Measurements from ENCODE around the gene TMEM178B.

The TMEM178B gene

GRCh38 chr7:141151746-141152145, 77.9 kb downstream of the TMEM178B start:
- no peaks in the 10 kb centered on the region for H3K36me3 ChIP-seq (ENCODE audit: control insufficient read depth, insufficient read depth, low read length)
- H3K9me3 ChIP-seq (ENCODE audit: control insufficient read depth, insufficient read depth, low read length) = no peaks in the 10 kb centered on the region
- H3K4me1 ChIP-seq (ENCODE audit: control insufficient read depth, insufficient read depth, low read length) = no peaks in the 10 kb centered on the region
- H3K27me3 ChIP-seq (ENCODE audit: control insufficient read depth, insufficient read depth, low read length) = no peaks in the 10 kb centered on the region
- no peak overlapping the region for H3K9ac ChIP-seq (ENCODE audit: low read depth, low read length)
- H3K4me3 ChIP-seq (ENCODE audit: low read depth, low read length) = no peak overlapping the region

GRCh38 chr7:141153231-141153630, 79.4 kb downstream of the TMEM178B start:
- no peaks in the 10 kb centered on the region for H3K27me3 ChIP-seq (ENCODE audit: control insufficient read depth, insufficient read depth, low read length)
- H3K9me3 ChIP-seq (ENCODE audit: control insufficient read depth, insufficient read depth, low read length) = no peaks in the 10 kb centered on the region
- no peaks in the 10 kb centered on the region for H3K4me1 ChIP-seq (ENCODE audit: control insufficient read depth, insufficient read depth, low read length)
- no peak overlapping the region for H3K4me3 ChIP-seq (ENCODE audit: low read depth, low read length)
- H3K9ac ChIP-seq (ENCODE audit: low read depth, low read length) = no peak overlapping the region
- no peaks in the 10 kb centered on the region for H3K36me3 ChIP-seq (ENCODE audit: control insufficient read depth, insufficient read depth, low read length)

- no peaks in the 10 kb centered on the region for H3K27me3 ChIP-seq (ENCODE audit: control insufficient read depth, insufficient read depth, low read length)
- no peak overlapping the region for H3K4me3 ChIP-seq (ENCODE audit: low read depth, low read length)
- H3K9ac ChIP-seq (ENCODE audit: low read depth, low read length) = no peak overlapping the region
- no peaks in the 10 kb centered on the region for H3K36me3 ChIP-seq (ENCODE audit: control insufficient read depth, insufficient read depth, low read length)
- H3K9me3 ChIP-seq (ENCODE audit: control insufficient read depth, insufficient read depth, low read length) = no peaks in the 10 kb centered on the region
- no peaks in the 10 kb centered on the region for H3K4me1 ChIP-seq (ENCODE audit: control insufficient read depth, insufficient read depth, low read length)
Observed at GRCh38 chr7:141154131-141154732, 80.4 kb downstream of the TMEM178B start.

GRCh38 chr7:141156407-141156806, 82.5 kb downstream of the TMEM178B start:
- H3K9me3 ChIP-seq (ENCODE audit: control insufficient read depth, insufficient read depth, low read length) = no peaks in the 10 kb centered on the region
- no peaks in the 10 kb centered on the region for H3K4me1 ChIP-seq (ENCODE audit: control insufficient read depth, insufficient read depth, low read length)
- no peaks in the 10 kb centered on the region for H3K36me3 ChIP-seq (ENCODE audit: control insufficient read depth, insufficient read depth, low read length)
- H3K9ac ChIP-seq (ENCODE audit: low read depth, low read length) = no peak overlapping the region
- no peak overlapping the region for H3K4me3 ChIP-seq (ENCODE audit: low read depth, low read length)
- no peaks in the 10 kb centered on the region for H3K27me3 ChIP-seq (ENCODE audit: control insufficient read depth, insufficient read depth, low read length)

GRCh38 chr7:141157138-141157765, 83.4 kb downstream of the TMEM178B start:
- H3K27me3 ChIP-seq (ENCODE audit: control insufficient read depth, insufficient read depth, low read length) = no peaks in the 10 kb centered on the region
- H3K4me3 ChIP-seq (ENCODE audit: low read depth, low read length) = no peak overlapping the region
- H3K9me3 ChIP-seq (ENCODE audit: control insufficient read depth, insufficient read depth, low read length) = no peaks in the 10 kb centered on the region
- no peaks in the 10 kb centered on the region for H3K36me3 ChIP-seq (ENCODE audit: control insufficient read depth, insufficient read depth, low read length)
- no peak overlapping the region for H3K9ac ChIP-seq (ENCODE audit: low read depth, low read length)
- no peaks in the 10 kb centered on the region for H3K4me1 ChIP-seq (ENCODE audit: control insufficient read depth, insufficient read depth, low read length)

GRCh38 chr7:141158561-141158960, 84.7 kb downstream of the TMEM178B start:
- Histone ChIP-seq H3K4me3 (ENCODE audit: low read depth, low read length) (no peak overlapping the region), H3K9me3 (ENCODE audit: control insufficient read depth, insufficient read depth, low read length) (no peaks in the 10 kb centered on the region), H3K27me3 (ENCODE audit: control insufficient read depth, insufficient read depth, low read length) (no peaks in the 10 kb centered on the region), H3K36me3 (ENCODE audit: control insufficient read depth, insufficient read depth, low read length) (no peaks in the 10 kb centered on the region), H3K9ac (ENCODE audit: low read depth, low read length) (no peak overlapping the region), H3K4me1 (ENCODE audit: control insufficient read depth, insufficient read depth, low read length) (no peaks in the 10 kb centered on the region)

- no peaks in the 10 kb centered on the region for H3K9me3 ChIP-seq (ENCODE audit: control insufficient read depth, insufficient read depth, low read length)
- H3K4me1 ChIP-seq (ENCODE audit: control insufficient read depth, insufficient read depth, low read length) = no peaks in the 10 kb centered on the region
- H3K27me3 ChIP-seq (ENCODE audit: control insufficient read depth, insufficient read depth, low read length) = no peaks in the 10 kb centered on the region
- H3K4me3 ChIP-seq (ENCODE audit: low read depth, low read length) = no peak overlapping the region
- H3K9ac ChIP-seq (ENCODE audit: low read depth, low read length) = no peak overlapping the region
- no peaks in the 10 kb centered on the region for H3K36me3 ChIP-seq (ENCODE audit: control insufficient read depth, insufficient read depth, low read length)
Observed at GRCh38 chr7:141160246-141160860, 86.5 kb downstream of the TMEM178B start.

- H3K4me1 ChIP-seq (ENCODE audit: control insufficient read depth, insufficient read depth, low read length) = no peaks in the 10 kb centered on the region
- H3K9me3 ChIP-seq (ENCODE audit: control insufficient read depth, insufficient read depth, low read length) = no peaks in the 10 kb centered on the region
- no peaks in the 10 kb centered on the region for H3K27me3 ChIP-seq (ENCODE audit: control insufficient read depth, insufficient read depth, low read length)
- no peak overlapping the region for H3K4me3 ChIP-seq (ENCODE audit: low read depth, low read length)
- H3K9ac ChIP-seq (ENCODE audit: low read depth, low read length) = no peak overlapping the region
- no peaks in the 10 kb centered on the region for H3K36me3 ChIP-seq (ENCODE audit: control insufficient read depth, insufficient read depth, low read length)
Observed at GRCh38 chr7:141161550-141162535, 88.0 kb downstream of the TMEM178B start.

- H3K27me3 ChIP-seq (ENCODE audit: control insufficient read depth, insufficient read depth, low read length) = no peaks in the 10 kb centered on the region
- H3K4me1 ChIP-seq (ENCODE audit: control insufficient read depth, insufficient read depth, low read length) = no peaks in the 10 kb centered on the region
Observed at GRCh38 chr7:141165521-141165920, 91.7 kb downstream of the TMEM178B start.

GRCh38 chr7:141166926-141167325, 93.1 kb downstream of the TMEM178B start:
- Histone ChIP-seq H3K27me3 (ENCODE audit: control insufficient read depth, insufficient read depth, low read length) (no peaks in the 10 kb centered on the region), H3K36me3 (ENCODE audit: control insufficient read depth, insufficient read depth, low read length) (no peaks in the 10 kb centered on the region), H3K4me1 (ENCODE audit: control insufficient read depth, insufficient read depth, low read length) (no peaks in the 10 kb centered on the region), H3K4me3 (ENCODE audit: low read depth, low read length) (no peak overlapping the region), H3K9ac (ENCODE audit: low read depth, low read length) (no peak overlapping the region), H3K9me3 (ENCODE audit: control insufficient read depth, insufficient read depth, low read length) (no peaks in the 10 kb centered on the region)

More at GRCh38 chr7:141165521-141165920, 91.7 kb downstream of the TMEM178B start:
- Histone ChIP-seq H3K4me3 (ENCODE audit: low read depth, low read length) (no peak overlapping the region), H3K9me3 (ENCODE audit: control insufficient read depth, insufficient read depth, low read length) (no peaks in the 10 kb centered on the region), H3K9ac (ENCODE audit: low read depth, low read length) (no peak overlapping the region), H3K36me3 (ENCODE audit: control insufficient read depth, insufficient read depth, low read length) (no peaks in the 10 kb centered on the region)

- H3K36me3 ChIP-seq (ENCODE audit: control insufficient read depth, insufficient read depth, low read length) = no peaks in the 10 kb centered on the region
- no peaks in the 10 kb centered on the region for H3K9me3 ChIP-seq (ENCODE audit: control insufficient read depth, insufficient read depth, low read length)
- H3K4me3 ChIP-seq (ENCODE audit: low read depth, low read length) = no peak overlapping the region
- no peak overlapping the region for H3K9ac ChIP-seq (ENCODE audit: low read depth, low read length)
- no peaks in the 10 kb centered on the region for H3K4me1 ChIP-seq (ENCODE audit: control insufficient read depth, insufficient read depth, low read length)
- H3K27me3 ChIP-seq (ENCODE audit: control insufficient read depth, insufficient read depth, low read length) = no peaks in the 10 kb centered on the region
Observed at GRCh38 chr7:141167381-141167964, 93.6 kb downstream of the TMEM178B start.
